Upper lobe of left lung (tissue), 6 donors: ENCODE data around the gene VPS33A. TPM values are rescaled to one million over a fixed set of nuclear protein-coding genes. Genes with fewer than 3 reads are reported as not detected.

Experiments
- ATAC-seq, 2 donors: fragments of 200-7000 bp; cut with Tn5 transposase; one replicate each; pipeline ENCODE4 v1.9.1; 2022; ENCODE audit warnings: mild to moderate bottlenecking in 2 of 2, moderate library complexity in 2 of 2; ENCODE audit not compliant: low FRiP score in 2 of 2
- DNase-seq, 2 donors: peaks; one replicate each; pipeline ENCODE4 v3.0.0-alpha.2; 2019 to 2020
- H3K27ac ChIP-seq, 4 donors: fragments of 200-600 bp; sonication (generic); one replicate each; pipeline ENCODE4 v1.5.1; 2016 to 2019
- H3K27me3 ChIP-seq, 4 donors: fragments of 200-600 bp; sonication (generic); one replicate each; pipeline ENCODE4 v1.5.1; 2017 to 2019
- H3K36me3 ChIP-seq, 4 donors: fragments of 200-600 bp; sonication (generic); one replicate each; pipeline ENCODE4 v1.5.1; 2016 to 2019
- H3K4me1 ChIP-seq, 4 donors: fragments of 200-600 bp; sonication (generic); one replicate each; pipeline ENCODE4 v1.5.1; 2018 to 2019
- H3K4me3 ChIP-seq, 4 donors: fragments of 200-600 bp; sonication (generic); one replicate each; pipeline ENCODE4 v1.5.1; 2017 to 2019; ENCODE audit warnings: mild to moderate bottlenecking in 2 of 4, moderate library complexity in 1 of 4
- H3K9me3 ChIP-seq, 4 donors: fragments of 200-600 bp; sonication (generic); one replicate each; pipeline ENCODE4 v1.5.1; 2018 to 2019
- CTCF ChIP-seq, 6 experiments: fragments of 450-650 bp in 4 of 6; fragments of 200-600 bp in 2 of 6; sonication (generic) in 2 of 6; IDR thresholded peaks; one replicate each; pipeline ENCODE4 v1.5.1; 2016 to 2019; ENCODE audit warnings: antibody characterized with exemption in 6 of 6
- EP300 ChIP-seq, 4 donors: sonication (generic); formaldehyde crosslinking; IDR thresholded peaks; one replicate each; pipeline ENCODE4 v1.5.1; 2017; ENCODE audit warnings: antibody characterized with exemption in 4 of 4, control low read depth in 2 of 4
- POLR2A ChIP-seq, 4 donors: fragments of 450-650 bp; IDR thresholded peaks; one replicate each; pipeline ENCODE4 v1.5.1; 2016 to 2017; ENCODE audit warnings: antibody characterized with exemption in 4 of 4, mild to moderate bottlenecking in 2 of 4
- POLR2AphosphoS5 ChIP-seq, 2 donors: sonication (generic); formaldehyde crosslinking; IDR thresholded peaks; one replicate each; pipeline ENCODE4 v1.5.1; 2017; ENCODE audit warnings: antibody characterized with exemption in 2 of 2
- WGBS, 2 donors: methylation state at CpG; one replicate each; pipeline ENCODE4 v1.1.5; 2017 to 2018; 5-methylcytosine and 5-hydroxymethylcytosine counted together
- total RNA-seq, 6 donors: library from RNA; depleted of rRNA in 4 of 6; stranded (reverse); fragments of >200 nt in 4 of 6; gene quantifications; one replicate each; pipeline versions ENCODE4 v1.1.0 to v1.2.1, GENCODE V29; 2016 to 2021
- donor health status: DM: no; HTN: no; CAD: no; lungs with moderate emphysema.
- donor health status: DM: no; HTN: yes; CAD: no; lungs with severe emphysema.

The VPS33A gene
- total RNA-seq, 6 donors from 2014 or later, result 7.3 to 18.5 (median 14.5) TPM

- no peak for ATAC-seq
- whole genome bisulfite sequencing, 2 donors, result 86 to 100% methylated on average over 1 of the region's 1 CpG
- Histone ChIP-seq H3K4me1 (no peaks in the 10 kb centered on the region), H3K9me3 (no peaks in the 10 kb centered on the region), H3K36me3 (peaks cover 16 to 72% (median 37%) of the 10 kb centered on the region in 4 donors), H3K4me3 (no peak overlapping the region), H3K27ac (peak overlapping the region in 1 of 4 donors; percentile 18), H3K27me3 (no peaks in the 10 kb centered on the region)
- TF ChIP-seq EP300 (IDR thresholded peaks at IDR 0.05), result no peak
- no peak for DNase-seq
Measured at GRCh38 chr12:122245553-122245952, 20.7 kb downstream of the VPS33A start.

- TF ChIP-seq POLR2AphosphoS5 (IDR thresholded peaks at IDR 0.05) (no peak), POLR2A (IDR thresholded peaks at IDR 0.05) (no peak), CTCF (IDR thresholded peaks at IDR 0.05) (no peak), EP300 (IDR thresholded peaks at IDR 0.05) (no peak)
- DNase-seq (no peak), ATAC-seq (no peak)
- H3K27me3 ChIP-seq, result no peaks in the 10 kb centered on the region
- H3K27ac ChIP-seq, result peak overlapping the region in 1 of 4 donors; percentile 18
- H3K4me3 ChIP-seq, result peak overlapping the region in 1 of 4 donors; percentile 0
- no peaks in the 10 kb centered on the region for H3K9me3 ChIP-seq
- WGBS, 2 donors, result 81 to 92% methylated on average over 10 to 11 of the region's 11 CpGs
- peaks cover 16 to 70% (median 36%) of the 10 kb centered on the region in 4 donors for H3K36me3 ChIP-seq
- no peaks in the 10 kb centered on the region for H3K4me1 ChIP-seq
Measured at GRCh38 chr12:122244565-122245371, 21.5 kb downstream of the VPS33A start.

- Histone ChIP-seq H3K27ac (no peak overlapping the region), H3K36me3 (peaks cover 8 to 67% (median 33%) of the 10 kb centered on the region in 4 donors), H3K4me3 (no peak overlapping the region), H3K9me3 (no peaks in the 10 kb centered on the region), H3K4me1 (no peaks in the 10 kb centered on the region), H3K27me3 (no peaks in the 10 kb centered on the region)
- TF ChIP-seq POLR2A (IDR thresholded peaks at IDR 0.05) (no peak), CTCF (IDR thresholded peaks at IDR 0.05) (no peak), EP300 (IDR thresholded peaks at IDR 0.05) (no peak), POLR2AphosphoS5 (IDR thresholded peaks at IDR 0.05) (no peak)
- no peak for ATAC-seq
- 74 to 78% methylated on average over 6 of the region's 6 CpGs for WGBS, 2 donors
- DNase-seq, result no peak
Measured at GRCh38 chr12:122243965-122244364, 22.3 kb downstream of the VPS33A start.

- Histone ChIP-seq H3K4me1 (no peaks in the 10 kb centered on the region), H3K27ac (no peak overlapping the region), H3K36me3 (peaks cover 9 to 86% (median 41%) of the 10 kb centered on the region in 4 donors), H3K4me3 (no peak overlapping the region), H3K9me3 (no peaks in the 10 kb centered on the region), H3K27me3 (no peaks in the 10 kb centered on the region)
- 95 to 97% methylated on average over 5 of the region's 5 CpGs for WGBS, 2 donors
- ATAC-seq (no peak), DNase-seq (no peak)
- TF ChIP-seq POLR2A (IDR thresholded peaks at IDR 0.05) (no peak), POLR2AphosphoS5 (IDR thresholded peaks at IDR 0.05) (no peak), EP300 (IDR thresholded peaks at IDR 0.05) (no peak), CTCF (IDR thresholded peaks at IDR 0.05) (no peak)
Measured at GRCh38 chr12:122238861-122239260, 27.4 kb downstream of the VPS33A start.

- 73 to 80% methylated on average over 7 of the region's 7 CpGs for WGBS, 2 donors
- Histone ChIP-seq H3K27ac (no peak overlapping the region), H3K9me3 (no peaks in the 10 kb centered on the region), H3K36me3 (peaks cover 9 to 90% (median 52%) of the 10 kb centered on the region in 4 donors), H3K4me3 (no peak overlapping the region), H3K27me3 (no peaks in the 10 kb centered on the region), H3K4me1 (no peaks in the 10 kb centered on the region)
- no peak for TF ChIP-seq POLR2AphosphoS5 (IDR thresholded peaks at IDR 0.05)
- no peak for TF ChIP-seq EP300 (IDR thresholded peaks at IDR 0.05)
- TF ChIP-seq POLR2A (IDR thresholded peaks at IDR 0.05), result no peak
- DNase-seq (no peak), ATAC-seq (no peak)
Measured at GRCh38 chr12:122235741-122236140, 30.6 kb downstream of the VPS33A start.
